K562 (cell line): ENCODE measurements around the gene SIRPB2. TPM values are rescaled to one million over a fixed set of nuclear protein-coding genes. Genes with fewer than 3 reads are reported as not detected.
A peak's percentile ranks its signal among the peaks of the same experiment; 100 is the strongest.

ENCODE experiments used
- ARNT ChIP-seq, 2 experiments: fragments of 450-650 bp; IDR thresholded peaks; 2 replicates each; pipeline ENCODE4 v1.6.1; 2016; ENCODE audit warnings: mild to moderate bottlenecking in 1 of 2
- HMG20A ChIP-seq: fragments of 450-650 bp; formaldehyde crosslinking; conservative IDR thresholded peaks from 2 replicates; pipeline ENCODE4 v1.4.0; 2020; ENCODE audit warnings: mild to moderate bottlenecking, mixed read lengths
- POLR2H ChIP-seq: IDR thresholded peaks from 2 replicates; pipeline ENCODE4 v1.6.1; 2016; ENCODE audit warnings: missing genetic modification characterization, low read depth, mild to moderate bottlenecking, control low read depth, missing compliant biosample characterization, moderate library complexity
- PURB ChIP-seq: sonication (generic); formaldehyde crosslinking; IDR thresholded peaks from 2 replicates; pipeline ENCODE4 v1.9.0; 2021; ENCODE audit warnings: low read depth, mild to moderate bottlenecking, missing genetic modification reagents
- RAD51 ChIP-seq: fragments of 450-650 bp; IDR thresholded peaks from 2 replicates; pipeline ENCODE4 v1.7.1; 2016; ENCODE audit warnings: low read depth, mild to moderate bottlenecking, borderline replicate concordance
- SAP30 ChIP-seq: fragments of 200-600 bp; sonication (generic); IDR thresholded peaks from 2 replicates; pipeline ENCODE4 v1.6.1; 2012; ENCODE audit warnings: borderline replicate concordance, low read depth, mild to moderate bottlenecking, moderate library complexity, low read length, control low read depth, inconsistent platforms; ENCODE audit not compliant: insufficient read depth, poor library complexity, severe bottlenecking
- ZBTB1 ChIP-seq: sonication (generic); formaldehyde crosslinking; IDR thresholded peaks from 2 replicates; pipeline ENCODE4 v1.8.1; 2023; ENCODE audit warnings: missing genetic modification reagents, low read depth, mild to moderate bottlenecking, borderline replicate concordance
- ZMIZ1 ChIP-seq, 2 experiments: fragments of 150-350 bp in 1 of 2; IDR thresholded peaks; 2 replicates each; pipeline ENCODE4 v1.6.1; 2012 to 2016; ENCODE audit warnings: low read depth in 2 of 2, low read length in 2 of 2, mild to moderate bottlenecking in 1 of 2, moderate library complexity in 1 of 2
- ZNF586 ChIP-seq: fragments of 450-650 bp; formaldehyde crosslinking; conservative IDR thresholded peaks from 2 replicates; pipeline ENCODE4 v1.4.0; 2020; ENCODE audit warnings: mild to moderate bottlenecking, moderate library complexity
- ZNF589 ChIP-seq: fragments of 200-800 bp; sonication (Bioruptor generic); IDR thresholded peaks from 2 replicates; pipeline ENCODE4 v1.6.1; 2016; ENCODE audit warnings: low read depth, missing genetic modification characterization, missing compliant biosample characterization
- polyA plus RNA-seq, 8 experiments: library from polyadenylated mRNA; depleted of rRNA in 4 of 8; stranded (reverse) in 5 of 8; unstranded in 3 of 8; fragments of >200 nt; fragmentation: Nextera tagmentation in 2 of 8; fragmentation: Illumina TruSeq in 1 of 8; extraction: Ambion mirVana in 2 of 8; extraction: Trizol in 1 of 8; gene quantifications; 2 replicates each; pipeline versions ENCODE4 v1.2.1 to v1.2.3, GENCODE V29; 2011 to 2014; ENCODE audit warnings: inconsistent platforms in 1 of 8, missing spikeins in 1 of 8
- total RNA-seq, 7 experiments: library from RNA; depleted of rRNA in 6 of 7; stranded (reverse); fragments of >200 nt in 6 of 7; fragmentation: Illumina TruSeq in 2 of 7; extraction: Trizol in 2 of 7; gene quantifications; 2 replicates each; pipeline versions ENCODE4 v1.2.1 to v1.2.3, GENCODE V29; 2011 to 2021; ENCODE audit warnings: low replicate concordance in 1 of 7
- TF ChIP-seq, protein P1 (sequence below): fragments of 250-450 bp; sonication (Bioruptor Pico); IDR thresholded peaks from 2 replicates; pipeline ENCODE4 v1.8.0; 2022; ENCODE audit warnings: inconsistent platforms
- TF ChIP-seq, protein P2 (sequence below), 2 experiments: IDR thresholded peaks in 1 of 2; conservative IDR thresholded peaks in 1 of 2; 2 replicates each; pipeline ENCODE4 v1.6.1; 2016; ENCODE audit warnings: low read depth in 2 of 2, mild to moderate bottlenecking in 1 of 2, missing compliant biosample characterization in 1 of 2, missing genetic modification characterization in 1 of 2, moderate library complexity in 1 of 2
- TF ChIP-seq, protein P3 (sequence below), 2 experiments: fragments of 450-650 bp; conservative IDR thresholded peaks; 2 replicates each; pipeline ENCODE4 v1.6.1; 2017; ENCODE audit warnings: mild to moderate bottlenecking in 2 of 2, moderate library complexity in 2 of 2
- TF ChIP-seq, protein P4 (sequence below): sonication (generic); formaldehyde crosslinking; IDR thresholded peaks from 2 replicates; pipeline ENCODE4 v1.8.0; 2022; ENCODE audit warnings: missing genetic modification reagents, mild to moderate bottlenecking, moderate library complexity, borderline replicate concordance

SIRPB2 gene
- total and polyA plus RNA-seq, 9 of the 15 experiments (the other 6 are each of a cell fraction or from before 2014, with no cell fraction given), result 0.07 TPM; not detected in 7

DNA sequence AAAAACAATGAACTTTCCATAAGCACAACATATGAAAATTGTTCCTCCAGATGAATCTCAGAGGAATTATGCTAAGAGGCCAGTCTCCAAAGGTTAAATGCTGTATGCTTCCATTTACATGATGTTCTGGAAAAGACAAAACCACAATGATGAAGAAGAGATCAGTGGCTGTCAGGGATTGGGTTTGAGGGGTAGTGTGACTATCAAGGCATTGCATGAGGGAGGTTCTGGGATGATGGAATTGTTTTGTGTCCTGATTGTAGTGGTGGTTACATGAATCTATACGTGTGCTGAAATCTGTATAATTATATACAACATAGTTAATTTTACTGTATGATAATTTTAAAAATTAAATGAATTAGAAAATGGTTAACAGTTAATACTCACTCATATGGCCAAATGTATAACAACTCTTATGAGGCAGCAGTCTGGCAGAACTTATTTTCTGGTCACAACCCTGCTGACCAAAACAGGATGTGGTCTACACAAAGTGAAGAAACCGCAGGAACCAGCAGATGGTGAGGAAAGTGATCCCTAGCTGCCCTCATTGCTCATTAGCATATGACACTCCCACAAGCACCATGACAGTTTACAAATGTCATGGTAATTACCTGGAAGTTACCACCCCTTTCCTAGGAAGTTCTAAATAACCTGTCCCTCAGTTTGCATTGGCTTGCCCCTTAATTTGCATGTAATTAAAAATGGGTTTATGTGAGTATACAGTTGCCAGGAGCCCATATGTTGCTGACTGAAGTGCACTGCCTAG is 56.5 kb downstream of the SIRPB2 start (continued):
- TF ChIP-seq, protein P1, sequence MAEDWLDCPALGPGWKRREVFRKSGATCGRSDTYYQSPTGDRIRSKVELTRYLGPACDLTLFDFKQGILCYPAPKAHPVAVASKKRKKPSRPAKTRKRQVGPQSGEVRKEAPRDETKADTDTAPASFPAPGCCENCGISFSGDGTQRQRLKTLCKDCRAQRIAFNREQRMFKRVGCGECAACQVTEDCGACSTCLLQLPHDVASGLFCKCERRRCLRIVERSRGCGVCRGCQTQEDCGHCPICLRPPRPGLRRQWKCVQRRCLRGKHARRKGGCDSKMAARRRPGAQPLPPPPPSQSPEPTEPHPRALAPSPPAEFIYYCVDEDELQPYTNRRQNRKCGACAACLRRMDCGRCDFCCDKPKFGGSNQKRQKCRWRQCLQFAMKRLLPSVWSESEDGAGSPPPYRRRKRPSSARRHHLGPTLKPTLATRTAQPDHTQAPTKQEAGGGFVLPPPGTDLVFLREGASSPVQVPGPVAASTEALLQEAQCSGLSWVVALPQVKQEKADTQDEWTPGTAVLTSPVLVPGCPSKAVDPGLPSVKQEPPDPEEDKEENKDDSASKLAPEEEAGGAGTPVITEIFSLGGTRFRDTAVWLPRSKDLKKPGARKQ (CRISPR knock-in tag), result no peak
- TF ChIP-seq HMG20A (CRISPR knock-in tag), result no peak
- peak; percentile 99 for TF ChIP-seq ZBTB1 (CRISPR knock-in tag)
- TF ChIP-seq, protein P2, sequence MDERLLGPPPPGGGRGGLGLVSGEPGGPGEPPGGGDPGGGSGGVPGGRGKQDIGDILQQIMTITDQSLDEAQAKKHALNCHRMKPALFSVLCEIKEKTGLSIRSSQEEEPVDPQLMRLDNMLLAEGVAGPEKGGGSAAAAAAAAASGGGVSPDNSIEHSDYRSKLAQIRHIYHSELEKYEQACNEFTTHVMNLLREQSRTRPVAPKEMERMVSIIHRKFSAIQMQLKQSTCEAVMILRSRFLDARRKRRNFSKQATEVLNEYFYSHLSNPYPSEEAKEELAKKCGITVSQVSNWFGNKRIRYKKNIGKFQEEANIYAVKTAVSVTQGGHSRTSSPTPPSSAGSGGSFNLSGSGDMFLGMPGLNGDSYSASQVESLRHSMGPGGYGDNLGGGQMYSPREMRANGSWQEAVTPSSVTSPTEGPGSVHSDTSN (CRISPR knock-in tag; IDR thresholded peaks at IDR 0.05; ENCODE audit: low read depth), result no peak
- TF ChIP-seq, protein P2 (tag; conservative IDR thresholded peaks at IDR 0.05; ENCODE audit: low read depth), result peak; percentile 84
- TF ChIP-seq ZNF586 (CRISPR knock-in tag), result no peak
- 0 out of 4 replicates have a peak, but pooled peaks of 1 of the 2 experiments have one; percentile 14 for TF ChIP-seq ARNT (IDR thresholded peaks at IDR 0.05)
- no peak for TF ChIP-seq RAD51
- TF ChIP-seq, protein P3, sequence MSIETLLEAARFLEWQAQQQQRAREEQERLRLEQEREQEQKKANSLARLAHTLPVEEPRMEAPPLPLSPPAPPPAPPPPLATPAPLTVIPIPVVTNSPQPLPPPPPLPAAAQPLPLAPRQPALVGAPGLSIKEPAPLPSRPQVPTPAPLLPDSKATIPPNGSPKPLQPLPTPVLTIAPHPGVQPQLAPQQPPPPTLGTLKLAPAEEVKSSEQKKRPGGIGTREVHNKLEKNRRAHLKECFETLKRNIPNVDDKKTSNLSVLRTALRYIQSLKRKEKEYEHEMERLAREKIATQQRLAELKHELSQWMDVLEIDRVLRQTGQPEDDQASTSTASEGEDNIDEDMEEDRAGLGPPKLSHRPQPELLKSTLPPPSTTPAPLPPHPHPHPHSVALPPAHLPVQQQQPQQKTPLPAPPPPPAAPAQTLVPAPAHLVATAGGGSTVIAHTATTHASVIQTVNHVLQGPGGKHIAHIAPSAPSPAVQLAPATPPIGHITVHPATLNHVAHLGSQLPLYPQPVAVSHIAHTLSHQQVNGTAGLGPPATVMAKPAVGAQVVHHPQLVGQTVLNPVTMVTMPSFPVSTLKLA (conservative IDR thresholded peaks at IDR 0.05), result peak in 1 of 2 experiments; percentile 39; a peak in 1 of 4 replicates
- TF ChIP-seq POLR2H (tag), result 0 out of 2 replicates have a peak, but pooled peaks have one; percentile 31
- no peak for TF ChIP-seq PURB (CRISPR knock-in tag)
- TF ChIP-seq, protein P4, sequence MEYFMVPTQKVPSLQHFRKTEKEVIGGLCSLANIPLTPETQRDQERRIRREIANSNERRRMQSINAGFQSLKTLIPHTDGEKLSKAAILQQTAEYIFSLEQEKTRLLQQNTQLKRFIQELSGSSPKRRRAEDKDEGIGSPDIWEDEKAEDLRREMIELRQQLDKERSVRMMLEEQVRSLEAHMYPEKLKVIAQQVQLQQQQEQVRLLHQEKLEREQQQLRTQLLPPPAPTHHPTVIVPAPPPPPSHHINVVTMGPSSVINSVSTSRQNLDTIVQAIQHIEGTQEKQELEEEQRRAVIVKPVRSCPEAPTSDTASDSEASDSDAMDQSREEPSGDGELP (CRISPR knock-in tag), result peak; percentile 20; the same call in 1 of the 2 replicates
- TF ChIP-seq SAP30, result no peak
- TF ChIP-seq ZMIZ1 (IDR thresholded peaks at IDR 0.05; ENCODE audit: low read depth in 2 of 2, low read length in 2 of 2), result no peak
- no peak; the same call in 1 of the 2 replicates for TF ChIP-seq ZNF589 (CRISPR knock-in tag)
